GDM1 (cell line): ENCODE data around the gene SH3PXD2B.
"Not testable (repeated sequence)": the region's sequence is repeated elsewhere in the genome, so short reads cannot be mapped to it uniquely, and the experiment has no call there.

Source experiments
- DNase-seq: peaks from one replicate; lab custom pipeline; 2025; lab: John Stamatoyannopoulos, UW

SH3PXD2B gene

DNA sequence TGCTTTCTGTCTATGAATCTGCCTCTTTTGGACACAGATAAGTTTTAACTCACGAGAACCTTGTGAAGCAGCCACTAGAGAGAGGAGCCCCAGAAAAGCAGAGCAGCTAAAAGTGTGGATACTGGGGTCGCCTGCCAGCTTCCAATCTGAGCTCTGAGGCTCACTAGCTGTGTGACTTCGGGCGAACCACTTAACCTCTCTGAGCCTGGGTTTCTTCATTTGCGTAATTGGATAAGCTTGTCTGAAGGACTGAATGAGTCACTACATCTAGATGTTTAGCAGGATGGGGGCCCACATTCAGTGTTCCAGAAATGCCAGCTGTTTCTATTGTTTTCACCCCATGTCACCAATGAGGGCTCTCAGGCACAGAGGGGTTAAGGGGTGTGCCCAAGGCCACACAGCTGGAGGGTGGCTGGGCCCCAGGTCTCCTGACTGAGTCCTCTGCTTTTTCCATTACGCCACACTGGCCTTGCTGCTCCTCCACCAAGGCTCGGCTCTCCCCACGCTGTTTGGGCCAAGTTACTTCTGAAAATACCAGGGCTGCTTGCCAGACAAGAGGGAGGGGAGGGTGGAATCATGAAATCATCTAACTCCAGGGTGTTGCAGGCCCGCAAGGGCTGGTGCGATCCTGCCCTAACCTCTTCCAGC is 36.2 kb downstream of the SH3PXD2B start:
- DNase-seq, result no peak

DNA sequence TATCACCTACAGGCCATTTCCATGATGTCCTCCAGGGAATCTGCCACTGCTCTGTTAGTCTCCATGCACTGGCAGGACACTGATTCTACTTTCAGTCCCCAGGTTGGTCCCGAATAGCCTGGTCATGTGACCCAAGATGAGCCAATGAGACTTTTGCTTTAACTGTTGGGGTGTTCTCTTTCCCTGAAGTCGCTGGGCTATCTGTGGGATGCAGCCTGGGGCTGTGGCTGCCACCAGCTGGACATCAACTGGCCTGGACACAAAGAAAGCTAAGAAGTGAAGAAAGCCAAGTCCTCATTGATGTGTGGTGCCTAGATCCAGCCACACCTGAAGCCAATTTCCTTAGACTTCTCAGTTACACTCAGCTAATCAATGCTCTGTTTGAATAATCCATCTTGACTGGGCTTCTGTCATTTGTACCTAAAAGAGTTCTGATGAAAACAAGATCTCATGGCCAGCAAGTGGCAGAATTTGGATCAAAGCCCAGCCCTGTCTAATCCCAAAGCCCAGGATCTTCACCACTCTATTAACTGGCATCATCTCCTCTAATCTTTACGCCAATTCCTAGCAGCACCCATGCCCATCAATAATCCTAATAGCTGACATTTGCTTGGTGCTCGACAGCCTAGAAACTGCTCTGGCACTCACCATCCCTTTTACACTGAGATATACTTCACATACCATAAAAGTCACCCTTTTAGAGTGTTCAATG is 37.0 kb downstream of the SH3PXD2B start:
- DNase-seq, result no peak

GRCh38 chr5:172415362-172416275 is 38.7 kb downstream of the SH3PXD2B start:
- no peak for DNase-seq

DNA sequence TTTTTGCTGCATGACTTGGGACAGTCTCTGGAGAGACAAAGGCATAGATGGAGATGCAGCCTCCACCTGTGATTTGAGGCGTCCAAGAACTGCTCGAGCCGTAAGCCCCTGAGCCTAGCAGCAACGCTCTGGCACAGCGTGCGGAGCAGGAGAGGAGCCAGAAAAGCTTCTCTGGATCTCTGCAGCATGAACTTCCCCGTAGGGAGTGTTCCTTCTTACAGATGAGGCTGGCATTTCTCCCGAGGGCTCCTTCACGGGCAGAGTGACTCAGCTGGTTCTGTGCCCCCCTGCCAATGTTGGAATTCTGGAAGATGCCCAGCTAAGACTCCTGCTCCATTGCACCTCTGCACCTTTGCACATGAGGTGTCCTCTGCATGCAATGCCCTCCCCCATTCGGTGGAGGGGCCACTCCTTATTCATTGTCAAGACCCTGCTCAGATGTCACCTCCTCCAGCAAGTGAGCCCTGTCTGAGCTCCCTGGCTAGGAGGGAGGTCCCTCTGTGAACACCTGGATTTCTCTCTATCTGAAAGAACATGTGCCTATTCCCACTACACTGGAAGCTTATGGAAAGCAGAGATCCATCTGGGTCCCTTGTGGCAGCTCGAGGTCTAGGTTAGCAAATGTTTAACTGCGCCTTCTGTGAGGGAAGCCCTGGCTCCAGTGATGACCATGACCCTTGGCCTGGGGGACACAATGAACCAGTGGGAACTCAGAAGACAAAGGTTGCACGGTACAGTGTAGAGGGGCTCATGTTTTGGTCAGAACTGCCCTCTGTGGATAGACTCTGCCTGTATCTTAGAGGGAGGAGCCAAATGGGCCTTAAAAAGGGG is 39.6 kb downstream of the SH3PXD2B start:
- no peak for DNase-seq

DNA sequence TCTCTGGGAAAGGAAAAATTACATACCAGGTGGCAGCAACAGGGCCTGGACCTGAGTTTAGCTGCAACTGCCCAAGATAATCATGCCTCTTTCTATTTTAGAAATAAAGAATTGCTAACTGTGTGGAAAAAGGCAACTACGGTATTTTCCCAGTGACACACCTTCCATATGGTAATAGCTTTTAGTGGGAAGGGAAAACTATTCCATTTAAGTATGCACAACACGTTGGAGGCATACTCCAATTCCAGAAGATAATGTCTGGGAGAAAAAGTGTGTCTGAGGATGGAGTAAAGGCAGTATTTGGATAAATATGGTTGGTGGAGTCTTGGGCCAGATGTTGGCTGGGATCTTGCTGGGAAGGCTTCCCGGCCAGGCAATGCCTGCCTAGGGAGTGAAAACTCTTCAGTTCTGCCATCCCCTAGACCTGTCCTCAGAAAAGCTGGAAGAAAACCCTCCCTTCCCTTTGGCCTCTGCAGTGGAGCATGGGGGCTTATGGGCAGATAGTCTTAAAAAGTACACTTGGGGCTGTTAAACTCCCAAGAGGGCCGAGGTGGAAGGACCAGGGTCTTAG is 40.6 kb downstream of the SH3PXD2B start:
- no peak for DNase-seq

GRCh38 chr5:172412724-172413286 is 41.5 kb downstream of the SH3PXD2B start:
- DNase-seq, result no peak

DNA sequence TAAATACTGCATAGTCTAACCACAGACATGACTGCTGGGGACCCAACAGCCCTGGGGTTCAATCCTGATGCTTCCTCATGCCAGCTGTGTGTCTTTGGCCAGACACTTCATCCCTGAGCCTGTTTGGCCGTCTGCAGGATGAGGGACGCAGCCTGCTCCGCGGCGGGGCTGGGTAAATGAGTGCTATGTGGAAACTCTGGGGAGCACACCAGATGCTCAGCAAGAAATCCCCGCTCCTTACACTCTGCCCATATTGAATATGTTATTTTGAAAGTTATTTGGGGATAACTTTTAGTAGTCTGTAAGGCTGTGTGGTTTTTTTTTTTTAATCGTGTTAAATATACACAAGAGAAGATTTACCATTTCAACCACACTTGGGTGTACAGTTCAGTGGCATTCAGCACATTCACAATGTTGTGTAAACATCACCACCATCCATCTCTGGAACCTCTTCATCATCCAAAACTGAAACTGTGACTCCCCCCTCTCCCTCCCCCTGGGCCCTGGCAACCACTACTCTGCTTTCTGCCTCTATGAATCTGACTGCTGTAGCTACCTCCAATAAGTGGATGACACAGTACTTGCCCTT is 42.7 kb downstream of the SH3PXD2B start:
- no peak for DNase-seq

DNA sequence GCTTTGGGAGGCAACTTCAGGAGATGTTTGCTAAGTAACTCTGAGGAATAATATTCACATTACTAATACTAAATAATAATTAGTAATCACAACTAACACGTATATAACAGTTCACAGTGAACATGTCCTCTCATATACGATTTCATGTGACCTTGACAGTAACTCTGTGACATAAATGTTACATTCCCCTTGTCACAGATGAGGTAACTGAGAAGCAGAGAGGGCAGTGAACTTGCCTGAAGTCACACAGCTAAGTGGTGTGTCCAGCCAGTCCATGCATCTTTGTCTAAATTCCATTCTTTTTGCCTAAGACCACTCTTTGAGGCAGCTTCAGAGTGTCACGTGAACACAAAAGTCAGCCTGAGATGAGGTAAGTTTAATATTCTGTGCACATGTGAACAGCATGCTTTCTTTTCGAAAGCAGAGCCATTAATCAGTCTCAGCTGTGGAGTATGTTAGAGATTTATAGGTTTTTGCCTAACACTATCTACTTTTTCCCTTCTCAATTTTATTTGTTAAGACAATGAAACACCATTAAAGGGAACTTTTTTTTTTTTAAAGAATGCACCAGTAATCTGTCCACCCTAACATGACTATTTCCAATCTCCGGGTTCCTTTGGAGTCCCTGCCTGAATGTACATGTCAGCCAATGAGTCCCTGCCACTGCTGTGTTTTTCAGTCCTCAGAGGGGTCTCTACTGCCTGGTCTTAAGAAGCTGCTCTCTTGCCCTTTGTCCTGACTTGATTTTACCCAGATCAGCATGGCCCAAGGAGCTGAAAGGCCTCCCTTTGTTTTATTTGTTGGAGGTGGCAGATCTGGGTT is 43.5 kb downstream of the SH3PXD2B start:
- no peak for DNase-seq

- peak; percentile 76 for DNase-seq
Measured at GRCh38 chr5:172410160-172410559, 44.2 kb downstream of the SH3PXD2B start.

DNA sequence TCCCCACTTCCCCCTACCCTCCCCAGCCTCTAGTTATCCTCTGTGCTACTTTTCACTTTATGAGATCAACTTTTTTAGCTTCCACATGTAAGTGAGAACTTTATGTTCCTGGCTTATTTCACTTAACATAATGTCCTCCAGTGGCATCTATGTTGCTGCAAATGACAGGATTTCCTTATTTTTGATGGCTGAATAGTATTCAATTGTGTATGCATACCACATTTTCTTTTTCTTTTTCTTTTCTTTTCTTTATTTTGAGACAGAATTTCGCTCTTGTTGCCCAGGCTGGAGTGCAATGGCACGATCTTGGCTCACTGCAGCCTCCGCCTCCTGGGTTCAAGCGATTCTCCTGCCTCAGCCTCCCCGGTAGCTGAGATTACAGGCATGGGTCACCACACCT is 44.8 kb downstream of the SH3PXD2B start:
- DNase-seq, result not testable (repeated sequence)

DNA sequence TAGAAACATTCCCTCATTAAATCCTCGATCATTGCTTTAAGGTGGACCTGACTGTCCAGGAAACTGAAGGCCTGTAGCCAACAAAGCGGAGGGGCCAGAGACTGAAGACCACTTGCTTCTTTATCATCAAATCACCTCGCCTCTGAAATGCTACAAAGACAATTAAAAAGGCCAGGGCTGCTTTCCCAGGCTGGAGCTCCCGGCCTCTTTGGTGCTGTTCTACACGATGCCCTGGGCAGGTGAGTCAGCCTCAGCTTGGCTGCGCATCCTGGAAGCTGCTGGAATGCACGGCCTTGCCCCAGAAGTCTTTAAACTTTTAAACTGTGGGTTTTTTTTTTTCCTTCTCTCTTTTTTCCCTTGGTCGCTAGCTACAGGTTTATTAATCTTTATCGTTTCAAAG is 46.5 kb downstream of the SH3PXD2B start:
- DNase-seq, result no peak

GRCh38 chr5:172407241-172407691 is 47.1 kb downstream of the SH3PXD2B start:
- DNase-seq, result no peak

- DNase-seq, result no peak
Measured at GRCh38 chr5:172405226-172406107, 48.9 kb downstream of the SH3PXD2B start.

- no peak for DNase-seq
Measured at GRCh38 chr5:172404746-172405145, 49.6 kb downstream of the SH3PXD2B start.

DNA sequence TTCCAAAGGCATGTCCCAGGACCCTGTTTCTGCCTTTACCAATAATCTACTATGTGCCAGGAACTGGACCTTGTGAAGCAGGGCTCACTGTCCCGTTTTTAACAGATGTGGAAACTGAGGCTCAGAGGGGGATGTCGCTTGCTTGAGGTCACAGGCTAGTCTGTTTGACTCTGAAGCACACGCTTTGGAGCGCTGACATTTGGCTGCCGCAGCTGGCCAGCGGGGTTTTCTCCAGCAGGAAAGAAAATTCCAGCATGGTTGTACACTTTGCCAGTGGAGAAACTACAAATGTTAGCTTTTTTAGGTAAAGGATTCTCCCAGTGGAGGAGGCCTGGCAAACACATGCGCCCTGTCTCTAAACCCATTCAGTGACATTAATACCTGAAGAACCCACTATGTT is 50.5 kb downstream of the SH3PXD2B start:
- DNase-seq, result no peak

DNA sequence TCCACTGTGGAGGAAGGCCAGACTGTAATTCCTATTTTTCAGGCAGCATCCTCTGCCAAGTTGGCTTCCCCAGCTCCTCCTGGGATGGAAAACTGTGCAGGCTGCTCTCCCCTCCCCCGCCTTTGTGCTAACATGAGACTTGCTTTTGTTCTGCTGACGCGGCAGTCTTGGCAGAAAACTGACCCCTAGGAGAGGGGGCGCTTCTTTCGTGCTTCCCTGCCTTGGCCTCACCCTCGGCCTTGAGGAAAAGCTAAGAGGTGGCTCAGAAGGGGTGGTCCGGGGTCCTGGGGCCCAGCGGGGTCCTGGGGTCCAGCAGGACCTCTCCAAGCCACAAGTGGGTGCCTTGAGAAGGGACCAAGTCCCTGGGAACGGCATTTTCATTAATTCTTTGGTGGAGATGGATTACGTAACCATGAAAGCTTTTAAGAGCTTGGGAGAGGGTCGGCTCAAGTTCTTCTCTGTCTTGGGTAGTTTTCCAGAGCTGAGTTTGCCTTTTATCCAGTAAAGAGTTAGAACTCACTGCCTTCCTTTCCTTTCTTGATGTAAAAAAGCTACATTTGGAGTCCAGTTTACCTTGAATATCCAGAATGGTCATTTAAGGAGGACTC is 51.0 kb downstream of the SH3PXD2B start:
- DNase-seq, result no peak

- DNase-seq, result no peak
Measured at GRCh38 chr5:172402531-172403188, 51.7 kb downstream of the SH3PXD2B start.

DNA sequence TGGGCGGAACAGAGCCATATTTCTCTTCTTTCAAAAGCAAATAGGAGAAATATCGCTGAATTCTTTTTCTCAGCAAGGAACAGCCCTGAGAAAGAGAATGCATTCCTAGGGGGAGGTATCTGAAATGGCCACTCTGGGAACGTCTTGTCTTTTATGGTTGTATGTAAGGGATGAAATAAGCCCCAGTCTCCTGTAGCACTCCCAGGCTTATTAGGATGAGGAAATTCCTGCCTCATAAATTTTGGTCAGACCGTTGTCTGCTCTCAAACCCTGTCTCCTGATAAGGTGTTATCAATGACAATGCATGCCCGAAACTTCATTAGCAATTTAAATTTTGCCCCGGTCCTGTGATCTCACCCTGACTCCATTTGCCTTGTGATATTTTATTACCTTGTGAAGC is 52.3 kb downstream of the SH3PXD2B start:
- DNase-seq, result not testable (repeated sequence)
